ENCODE results near the gene PHC2.
"Not testable (repeated sequence)": the region's sequence is repeated elsewhere in the genome, so short reads cannot be mapped to it uniquely, and the experiment has no call there.

Gene PHC2

DNA sequence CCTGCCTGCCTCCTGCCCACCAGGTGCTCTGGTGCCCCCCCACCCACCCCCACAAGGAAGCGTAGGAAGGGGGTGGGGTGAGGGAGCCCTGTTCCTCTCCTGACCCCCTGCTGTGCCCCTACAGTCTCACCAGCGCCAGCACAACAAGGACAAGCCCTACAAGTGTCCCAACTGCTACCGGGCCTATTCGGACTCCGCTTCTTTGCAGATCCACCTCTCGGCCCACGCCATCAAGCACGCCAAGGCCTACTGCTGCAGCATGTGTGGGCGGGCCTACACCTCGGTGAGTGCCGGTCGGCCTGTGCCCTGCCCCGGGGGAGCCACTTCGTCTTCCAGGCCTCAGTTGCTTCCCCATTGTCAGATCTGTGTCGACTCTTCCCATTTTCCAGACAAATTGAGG is 135.9 kb downstream of the PHC2 start:
- DNase-seq (ENCODE audit: low read depth, low spot score), result no peak

DNA sequence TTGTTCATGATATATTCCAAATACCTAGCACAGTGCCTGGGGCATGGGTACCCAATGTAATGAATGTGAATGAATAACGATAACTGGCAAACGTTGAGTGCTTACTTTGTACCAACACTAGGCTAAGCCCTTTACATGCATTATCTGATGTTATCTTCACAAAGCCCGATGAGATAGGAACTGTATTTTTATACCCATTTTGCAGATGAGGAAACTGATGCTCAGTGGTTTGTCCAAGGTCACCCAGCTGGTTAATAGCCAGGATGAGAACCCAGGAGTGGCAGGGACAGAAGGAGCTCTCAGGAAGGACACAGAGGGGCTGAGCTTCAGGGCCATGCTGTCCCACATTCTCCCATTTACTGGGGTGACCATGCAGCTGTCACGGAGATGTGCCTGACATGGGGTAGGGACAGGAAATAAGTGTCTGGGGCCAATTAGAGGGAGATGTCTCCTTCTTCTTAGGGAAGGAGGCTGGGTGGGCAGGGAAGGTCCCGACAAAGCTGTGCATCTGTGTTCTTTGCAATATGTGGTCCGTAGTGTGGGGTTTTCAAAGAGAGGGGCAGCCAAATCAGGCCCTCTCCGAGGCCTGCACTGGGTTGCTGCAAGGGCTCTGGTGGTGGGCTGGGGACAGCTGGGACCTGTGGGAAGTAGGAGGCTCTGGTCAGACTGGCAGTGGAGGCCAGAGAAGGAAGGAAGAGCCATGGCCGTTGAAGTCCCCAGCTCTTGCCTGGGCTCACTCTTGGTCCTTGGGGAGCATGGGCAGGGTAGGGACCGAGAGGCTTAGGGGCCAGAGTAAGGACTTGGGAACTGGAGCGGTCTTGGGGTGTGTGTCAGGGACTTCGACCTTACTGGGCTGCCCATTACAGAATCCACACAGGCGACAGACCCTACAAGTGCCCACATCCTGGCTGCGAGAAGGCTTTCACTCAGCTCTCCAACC is 136.6 kb downstream of the PHC2 start:
- no peak for DNase-seq (ENCODE audit: low read depth, low spot score)

DNA sequence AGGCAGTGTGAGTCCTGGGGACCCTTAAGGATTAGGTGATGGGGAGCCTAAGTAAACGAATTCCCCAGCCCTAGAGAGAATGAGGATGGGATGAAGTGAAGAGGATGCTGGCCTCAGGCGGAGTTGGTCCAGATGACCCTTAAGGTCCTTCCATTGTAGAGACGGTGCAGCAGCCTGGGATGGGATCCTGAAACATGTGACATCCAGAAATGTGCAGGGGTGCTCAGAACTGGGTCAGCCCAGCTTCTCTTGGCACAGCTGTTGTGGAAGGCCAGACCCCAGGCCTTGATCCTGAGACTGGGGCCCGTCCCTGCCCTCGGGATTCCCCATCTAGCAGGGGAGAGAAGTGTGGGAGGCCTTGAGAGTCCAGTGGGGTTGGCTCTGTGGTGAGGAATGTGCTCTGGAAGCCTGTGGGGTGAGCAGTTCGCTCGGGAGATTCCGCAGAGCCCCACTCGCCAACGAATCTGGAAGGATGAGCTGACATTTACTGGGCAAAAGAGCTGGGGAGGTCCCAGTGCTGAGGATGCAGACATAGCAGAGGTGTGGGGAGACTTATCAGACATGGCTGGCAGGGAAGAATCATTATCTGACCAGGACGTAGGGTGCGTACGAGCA is 138.1 kb downstream of the PHC2 start:
- no peak for DNase-seq (ENCODE audit: low read depth, low spot score)

DNA sequence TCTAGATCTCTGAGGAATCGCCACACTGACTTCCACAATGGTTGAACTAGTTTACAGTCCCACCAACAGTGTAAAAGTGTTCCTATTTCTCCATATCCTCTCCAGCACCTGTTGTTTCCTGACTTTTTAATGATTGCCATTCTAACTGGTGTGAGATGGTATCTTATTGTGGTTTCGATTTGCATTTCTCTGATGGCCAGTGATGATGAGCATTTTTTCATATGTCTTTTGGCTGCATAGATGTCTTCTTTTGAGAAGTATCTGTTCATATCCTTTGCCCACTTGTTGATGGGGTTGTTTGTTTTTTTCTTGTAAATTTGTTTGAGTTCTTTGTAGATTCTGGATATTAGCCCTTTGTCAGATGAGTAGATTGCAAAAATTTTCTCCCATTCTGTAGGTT is 140.3 kb downstream of the PHC2 start:
- DNase-seq (ENCODE audit: low read depth, low spot score), result not testable (repeated sequence)

DNA sequence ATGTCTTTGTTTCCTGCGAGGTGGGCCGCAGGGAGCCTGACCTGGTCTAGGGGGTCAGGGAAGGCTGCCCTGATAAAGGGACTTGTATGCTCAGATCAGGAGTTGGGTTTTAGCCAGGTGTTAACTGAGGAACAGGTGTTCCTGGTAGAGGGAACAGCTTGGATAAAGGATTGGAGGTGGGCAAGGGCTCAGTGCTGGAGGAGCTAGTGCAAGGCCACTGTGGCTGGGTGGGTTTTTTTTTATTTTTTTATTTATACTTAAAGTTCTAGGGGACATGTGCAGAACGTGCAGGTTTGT is 141.1 kb downstream of the PHC2 start:
- DNase-seq (ENCODE audit: low read depth, low spot score), result no peak

DNA sequence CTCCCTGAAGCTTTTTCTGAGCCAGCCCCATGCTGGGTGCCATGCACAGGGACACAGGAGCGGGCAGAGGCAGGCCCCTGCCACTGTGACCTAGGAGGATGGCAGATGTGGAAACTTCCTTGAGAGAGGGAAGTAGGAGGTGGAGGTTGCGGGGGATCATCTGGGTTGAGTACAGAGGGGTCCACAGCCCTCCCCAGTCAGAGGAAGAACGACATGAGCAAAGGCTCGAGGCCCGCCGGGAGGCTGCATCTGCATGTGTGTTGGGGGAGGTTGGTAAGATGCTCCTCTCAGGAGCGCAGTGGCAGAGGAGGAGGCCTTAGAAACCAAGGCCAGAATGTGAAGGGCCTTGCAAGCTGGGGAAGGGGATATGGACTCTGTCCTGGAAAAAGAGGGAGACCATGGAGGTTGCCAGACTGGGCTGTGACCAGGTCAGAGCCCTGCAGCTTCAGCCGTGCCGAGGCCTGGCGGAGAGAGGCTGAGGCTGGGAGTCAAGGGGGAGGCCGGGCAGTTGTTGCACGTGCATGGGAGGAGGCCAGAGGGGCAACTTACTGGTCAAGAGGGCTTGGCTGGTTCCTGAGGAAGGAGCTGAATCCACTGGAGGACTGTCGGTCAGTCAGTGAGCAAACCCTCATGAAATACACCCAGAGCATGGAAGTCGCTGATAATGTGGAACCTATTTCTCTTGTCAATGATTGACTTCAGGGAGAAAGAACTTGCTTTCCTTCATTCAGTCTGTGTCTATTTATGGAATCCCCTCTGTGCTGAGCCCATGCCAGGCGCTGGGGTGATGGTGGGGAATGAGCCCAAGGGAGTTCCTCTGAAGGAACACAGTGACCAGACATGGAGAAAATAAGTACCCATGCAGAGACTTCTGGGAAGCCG is 141.7 kb downstream of the PHC2 start:
- DNase-seq (ENCODE audit: low read depth, low spot score), result no peak

DNA sequence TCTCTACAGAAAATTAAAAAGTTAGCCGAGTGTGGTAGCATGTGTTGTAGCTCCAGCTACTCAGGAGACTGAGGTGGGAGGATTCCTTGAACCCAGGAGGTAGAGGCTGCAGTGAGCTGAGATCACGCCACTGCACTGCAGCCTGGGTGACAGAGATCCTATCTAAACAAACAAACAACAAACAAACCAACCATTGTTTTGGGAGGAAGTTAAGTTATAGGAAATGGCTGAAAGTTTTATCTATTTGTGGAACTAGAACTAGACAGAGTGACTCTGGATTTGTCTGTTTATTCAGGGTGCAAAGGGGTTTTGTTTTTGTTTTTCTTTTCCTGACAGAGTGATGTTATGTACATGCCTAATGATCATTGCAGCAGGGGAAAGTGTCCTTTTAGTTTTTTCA is 143.6 kb downstream of the PHC2 start:
- no peak for DNase-seq (ENCODE audit: low read depth, low spot score)

DNA sequence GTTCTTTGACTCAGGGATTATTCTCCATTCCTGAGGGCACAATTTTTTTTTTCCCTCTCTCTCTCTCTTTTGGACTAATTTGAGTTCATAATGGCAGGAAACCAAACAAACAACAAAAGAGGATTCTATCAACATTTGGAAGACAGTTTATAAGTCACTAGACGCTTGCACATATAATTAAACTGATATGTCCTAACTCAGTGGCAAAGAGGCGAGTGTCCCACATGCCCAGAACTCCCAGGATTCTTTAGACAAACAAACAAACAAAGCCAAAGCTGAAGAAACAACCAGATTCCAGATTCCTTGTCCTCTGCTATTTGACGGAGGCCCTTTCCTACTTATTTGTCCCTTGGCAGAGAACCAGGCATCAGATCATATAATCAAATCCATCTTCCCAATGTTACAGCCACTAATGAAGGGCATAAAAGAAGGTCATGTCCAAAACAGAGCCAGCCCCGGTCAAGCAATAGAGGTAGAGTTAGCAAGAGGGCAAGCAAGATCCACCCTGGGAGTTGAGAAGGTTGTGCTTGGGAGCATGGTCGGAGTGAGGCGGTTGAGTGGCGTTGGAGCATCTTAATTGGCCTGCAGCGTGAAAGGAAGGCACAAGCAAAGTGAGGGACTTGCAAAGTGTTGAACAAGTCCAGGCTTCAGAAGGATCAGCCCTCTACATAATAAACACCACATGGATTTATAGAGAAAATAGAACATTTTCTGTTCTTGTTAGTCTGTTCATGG is 144.3 kb downstream of the PHC2 start:
- no peak for DNase-seq (ENCODE audit: low read depth, low spot score)

DNA sequence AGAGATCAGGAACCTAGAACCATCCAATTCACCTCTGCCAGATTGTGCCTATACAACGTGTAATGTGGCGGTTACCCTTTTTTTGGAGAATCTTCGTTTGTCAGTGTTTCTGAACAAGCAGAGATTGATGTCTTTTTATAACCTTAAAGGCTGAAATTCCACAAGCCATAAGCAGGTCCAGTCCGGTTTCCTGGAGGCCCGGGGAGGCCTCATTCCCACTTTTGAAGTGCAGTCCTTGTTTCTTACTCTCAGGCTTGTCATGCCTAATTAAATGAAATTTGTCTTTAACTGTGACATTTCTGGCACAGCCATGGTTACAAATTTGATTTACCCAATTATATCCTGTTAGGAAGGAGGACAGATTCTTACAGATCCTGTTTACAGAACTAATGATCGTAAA is 146.8 kb downstream of the PHC2 start:
- no peak for DNase-seq (ENCODE audit: low read depth, low spot score)

DNA sequence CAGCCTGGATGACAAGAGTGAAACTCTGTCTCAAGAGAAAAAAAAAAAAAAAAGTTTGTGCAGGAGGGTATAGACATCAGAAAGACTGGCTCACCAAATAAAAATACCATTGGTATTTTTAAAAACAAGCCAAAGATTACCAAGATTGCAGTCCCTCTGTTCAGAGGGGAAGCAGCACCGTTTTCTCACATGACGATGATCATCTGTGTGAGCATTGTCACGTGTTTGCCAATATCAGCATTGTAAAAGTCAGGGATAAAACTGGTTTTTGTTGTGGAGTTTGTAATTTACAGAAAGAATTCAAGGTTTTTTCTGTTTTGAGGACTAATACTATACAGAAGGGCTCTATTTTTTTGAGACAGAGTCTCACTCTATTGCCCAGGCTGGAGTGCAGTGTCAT is 148.1 kb downstream of the PHC2 start:
- no peak for DNase-seq (ENCODE audit: low read depth, low spot score)

DNA sequence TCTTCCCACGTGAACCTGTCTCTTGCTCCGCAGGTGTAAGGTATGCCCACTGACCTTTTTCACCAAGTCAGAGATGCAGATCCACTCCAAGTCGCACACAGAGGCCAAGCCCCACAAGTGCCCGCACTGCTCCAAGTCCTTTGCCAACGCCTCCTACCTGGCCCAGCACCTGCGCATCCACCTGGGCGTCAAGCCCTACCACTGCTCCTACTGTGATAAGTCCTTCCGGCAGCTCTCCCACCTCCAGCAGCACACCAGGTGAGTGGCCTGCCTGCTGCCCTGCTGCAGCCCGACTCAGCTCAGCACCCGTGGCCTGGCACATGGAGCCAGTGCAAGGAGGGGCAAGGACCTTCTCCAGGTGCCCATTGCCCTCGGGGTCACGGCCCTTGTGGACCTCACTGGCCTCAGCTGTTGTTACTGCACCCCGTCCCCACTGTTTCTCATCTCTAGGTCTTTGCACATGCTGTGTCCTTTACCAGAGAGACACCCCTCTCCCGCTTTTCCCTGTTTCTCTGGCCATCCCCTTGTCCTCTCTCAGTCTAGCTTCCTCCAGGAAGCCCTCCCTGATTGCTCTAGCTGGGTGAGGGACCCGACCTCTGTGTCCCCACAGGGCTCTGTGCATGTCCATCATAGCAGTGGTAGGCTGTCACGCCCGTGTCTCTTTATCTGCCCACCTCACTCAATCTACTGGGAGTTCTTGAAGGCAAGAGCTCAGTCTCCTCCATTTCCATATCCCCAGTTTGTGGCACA is 149.2 kb downstream of the PHC2 start:
- no peak for DNase-seq (ENCODE audit: low read depth, low spot score)

DNA sequence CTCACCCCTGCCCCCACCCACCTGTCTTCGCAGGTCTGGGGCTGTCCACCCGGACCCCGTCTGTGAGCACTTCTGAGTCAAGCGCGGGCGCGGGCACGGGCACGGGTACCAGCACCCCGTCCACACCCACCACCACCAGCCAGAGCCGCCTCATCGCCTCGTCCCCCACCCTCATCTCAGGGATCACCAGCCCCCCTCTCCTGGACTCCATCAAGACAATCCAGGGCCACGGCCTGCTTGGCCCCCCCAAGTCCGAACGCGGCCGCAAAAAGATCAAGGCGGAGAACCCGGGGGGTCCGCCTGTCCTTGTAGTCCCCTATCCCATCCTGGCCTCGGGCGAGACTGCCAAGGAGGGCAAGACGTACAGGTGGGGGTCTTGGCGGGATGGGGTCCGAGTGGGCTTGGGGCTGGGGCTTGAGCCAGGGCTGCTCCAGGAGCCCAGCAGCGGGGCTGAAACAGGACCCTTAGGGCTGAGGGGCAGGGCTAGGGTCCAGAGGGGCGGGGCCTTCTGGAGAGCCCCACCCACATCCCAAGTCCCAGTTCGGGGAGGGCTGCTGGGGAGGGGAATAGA is 150.7 kb downstream of the PHC2 start:
- DNase-seq (ENCODE audit: low read depth, low spot score), result no peak

DNA sequence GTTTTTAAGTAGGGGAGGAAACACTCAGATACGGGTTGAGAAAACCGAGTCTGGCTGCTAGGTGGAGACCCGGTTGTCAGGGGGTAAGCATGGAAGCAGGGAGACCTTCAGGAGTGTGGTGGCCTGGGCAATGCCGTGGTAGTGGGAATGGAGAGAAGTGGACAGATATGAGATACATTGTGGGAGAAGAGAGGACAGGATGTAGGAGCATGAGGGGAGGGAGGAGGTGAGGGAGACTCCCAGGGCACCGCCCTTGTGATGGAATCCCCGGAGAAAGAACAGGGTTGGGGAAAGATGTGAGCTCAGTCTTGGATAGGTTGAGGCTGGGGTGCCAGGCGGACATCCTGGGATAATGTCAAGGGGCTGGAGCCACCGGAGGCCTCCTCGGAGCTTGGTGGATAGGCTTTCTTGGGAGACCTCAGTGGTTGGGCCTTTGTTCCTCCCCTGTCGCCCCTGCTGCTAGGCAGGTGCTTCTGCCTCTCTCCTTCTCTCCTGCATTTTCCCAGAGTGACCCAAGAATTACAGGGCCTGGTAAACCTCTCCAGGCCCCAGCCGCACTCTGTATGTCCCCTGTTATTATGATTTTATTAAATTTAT is 153.3 kb downstream of the PHC2 start:
- DNase-seq (ENCODE audit: low read depth, low spot score), result no peak

DNA sequence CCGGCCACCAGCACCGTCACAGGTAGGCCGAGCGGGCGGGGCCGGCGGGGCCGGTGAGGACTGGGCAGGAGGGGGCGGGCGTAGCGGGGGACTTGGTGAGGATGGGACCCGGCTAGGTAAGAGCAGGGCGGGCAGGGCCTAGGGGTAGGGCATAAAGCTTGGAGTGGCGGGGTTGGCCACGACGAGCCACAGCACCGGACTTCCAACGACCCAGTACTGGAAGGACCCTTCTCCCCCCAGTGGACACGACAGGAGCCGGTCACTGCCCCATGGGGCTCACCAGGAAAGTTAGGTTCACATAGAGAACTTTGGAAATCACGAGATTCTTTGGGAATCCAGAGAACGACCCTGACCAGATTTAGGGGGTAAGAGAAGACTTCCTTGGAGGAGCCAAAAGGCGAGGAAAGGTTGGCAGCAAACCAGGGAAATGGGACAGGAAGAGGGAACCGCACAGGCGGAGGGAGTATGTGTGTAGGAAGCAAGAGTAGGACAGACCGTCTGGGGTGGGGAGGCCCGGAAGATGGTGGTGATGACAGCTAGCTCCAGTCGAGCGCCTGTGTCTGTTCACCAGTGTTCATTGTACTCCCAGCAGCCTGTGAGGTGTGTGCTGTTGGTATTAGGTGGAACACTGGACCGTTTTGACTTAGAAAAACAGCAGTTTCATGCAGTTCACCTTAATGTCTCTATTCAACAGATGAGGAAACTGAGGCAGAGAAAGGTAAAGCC is 154.2 kb downstream of the PHC2 start:
- no peak for DNase-seq (ENCODE audit: low read depth, low spot score)

DNA sequence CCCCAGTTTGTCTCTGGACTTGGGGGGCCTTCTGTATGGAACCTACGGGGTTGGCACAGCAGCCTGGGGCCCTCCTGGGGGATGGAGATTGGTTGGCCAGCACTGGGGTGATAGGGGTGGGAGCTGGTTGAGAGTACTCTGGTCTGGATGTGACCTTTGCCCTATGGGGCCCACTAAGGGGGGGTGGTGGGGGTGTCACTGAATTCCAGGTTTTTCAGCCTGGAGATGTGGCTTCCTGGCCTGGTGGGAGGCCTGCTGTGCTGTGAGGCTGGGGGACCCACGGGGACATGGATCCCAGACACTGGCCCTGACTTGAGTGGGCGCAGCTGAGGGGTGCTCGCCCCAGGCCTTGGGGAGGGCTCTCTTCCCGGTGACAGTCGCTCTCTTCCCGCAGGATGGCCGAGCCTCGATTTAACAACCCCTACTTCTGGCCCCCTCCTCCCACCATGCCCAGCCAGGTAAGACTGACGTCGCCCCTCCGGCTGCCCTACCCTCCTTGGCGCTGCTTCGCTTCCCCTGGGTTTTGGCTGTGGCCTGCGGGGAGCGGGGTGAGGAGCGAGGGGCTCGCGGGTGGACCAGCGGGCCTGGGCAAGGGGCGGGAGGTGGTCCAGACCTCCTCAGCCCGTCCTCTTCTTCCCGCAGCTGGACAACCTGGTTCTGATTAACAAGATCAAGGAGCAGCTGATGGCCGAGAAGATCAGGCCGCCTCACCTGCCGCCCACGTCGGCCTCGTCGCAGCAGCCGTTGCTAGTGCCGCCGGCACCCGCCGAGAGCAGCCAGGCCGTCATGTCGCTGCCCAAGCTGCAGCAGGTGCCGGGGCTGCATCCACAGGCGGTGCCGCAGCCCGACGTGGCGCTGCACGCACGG is 155.0 kb downstream of the PHC2 start:
- DNase-seq (ENCODE audit: low read depth, low spot score), result no peak

DNA sequence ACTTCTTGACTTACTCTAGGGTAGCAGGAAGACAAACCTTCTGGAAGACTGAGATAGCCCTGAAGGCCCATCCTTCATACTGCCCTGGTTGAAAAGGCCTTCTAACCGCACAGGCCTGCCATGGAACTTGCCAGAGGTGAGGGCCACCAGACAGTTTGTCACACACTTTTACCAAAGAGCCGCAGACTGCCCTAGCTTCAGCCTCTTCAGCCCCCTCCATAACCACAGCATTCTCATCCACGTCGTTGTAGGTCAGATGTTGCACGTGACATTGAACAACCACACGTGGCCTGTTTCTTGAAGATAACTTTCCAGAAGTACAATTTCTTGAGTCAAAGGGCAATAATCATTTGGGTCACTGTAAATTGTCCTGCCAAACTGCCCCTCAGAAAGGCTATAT is 155.7 kb downstream of the PHC2 start:
- no peak for DNase-seq (ENCODE audit: low read depth, low spot score)

DNA sequence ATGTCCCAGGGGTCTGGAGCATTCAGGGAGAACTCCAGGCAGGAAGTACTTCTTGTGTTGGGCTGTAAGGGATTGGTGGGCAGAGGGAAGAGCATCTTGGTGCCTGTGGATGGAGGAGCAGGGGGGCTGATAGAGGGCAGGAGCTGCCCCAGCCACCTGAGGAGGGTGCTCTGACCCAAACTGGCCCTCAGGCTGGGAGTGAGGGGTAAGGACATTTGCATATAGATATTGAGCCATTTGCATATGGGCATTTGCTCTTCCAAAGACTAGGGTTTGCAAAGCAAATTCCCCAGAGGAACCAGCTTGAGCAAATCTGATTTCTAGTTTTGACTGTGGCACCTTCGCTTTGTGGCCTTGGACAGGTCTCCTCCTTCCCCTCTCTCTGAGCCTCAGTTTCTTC is 156.4 kb downstream of the PHC2 start:
- DNase-seq (ENCODE audit: low read depth, low spot score), result no peak

DNA sequence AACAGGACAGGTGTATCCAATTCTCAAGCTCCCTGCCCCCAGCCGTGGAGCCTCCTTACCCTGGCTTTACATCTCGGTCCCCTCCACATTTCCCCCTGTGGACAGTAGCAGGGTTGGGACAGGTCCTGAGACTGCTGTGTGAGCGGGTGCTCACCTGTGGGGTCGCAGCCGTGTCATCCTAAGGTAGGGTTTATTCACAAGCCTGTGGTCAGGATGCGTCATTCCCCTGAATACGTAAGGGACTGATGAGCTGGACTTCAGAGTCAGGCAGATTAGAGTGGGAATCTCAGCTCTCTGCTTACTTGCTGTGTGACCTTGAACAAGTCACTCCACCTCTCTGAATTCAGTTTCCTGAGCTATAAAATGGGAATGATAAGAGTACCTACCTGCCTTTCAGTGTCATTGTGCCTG is 156.9 kb downstream of the PHC2 start:
- DNase-seq (ENCODE audit: low read depth, low spot score), result no peak
